Kidney epithelial cell (primary cell): Measurements from ENCODE around the gene ID1. TPM values are rescaled to one million over a fixed set of nuclear protein-coding genes. Genes with fewer than 3 reads are reported as not detected.

Experiments used
- DNase-seq: peaks from one replicate; pipeline ENCODE4 v3.0.0-alpha.2; 2010; ENCODE audit warnings: low read depth
- H3K27me3 ChIP-seq: 2 replicates; pipeline ENCODE4 v1.6.0; 2011; ENCODE audit warnings: low read length; ENCODE audit not compliant: control insufficient read depth, insufficient read depth
- H3K36me3 ChIP-seq: 2 replicates; pipeline ENCODE4 v1.5.1; 2011; ENCODE audit warnings: low read length; ENCODE audit not compliant: control insufficient read depth, insufficient read depth
- H3K4me3 ChIP-seq: 2 replicates; pipeline ENCODE4 v1.5.1; 2011; ENCODE audit warnings: low read depth, mild to moderate bottlenecking, control low read depth, low read length
- CTCF ChIP-seq: IDR thresholded peaks from 2 replicates; pipeline ENCODE4 v1.5.1; 2011; ENCODE audit warnings: mild to moderate bottlenecking, moderate library complexity, low read length, control low read depth, inconsistent platforms; ENCODE audit not compliant: insufficient read depth, poor library complexity, severe bottlenecking
- total RNA-seq: library from RNA; depleted of rRNA; stranded (reverse); fragments of >200 nt; gene quantifications from 2 replicates; pipeline ENCODE4 v1.2.3, GENCODE V29; 2015

Gene ID1
- 27.5 and 32.1 TPM in 2 replicates for total RNA-seq

GRCh38 chr20:31605031-31605901, at the start of gene ID1:
TSS of gene ID1 (plus strand) at chr20:31605289. CDS start at chr20:31605388, 99 bp downstream.
- Histone ChIP-seq H3K4me3 (peak within 1 kb of the TSS; percentile 86), H3K36me3 (no peaks in the 10 kb centered on the region), H3K27me3 (no peaks in the 10 kb centered on the region)
- DNase-seq: peak; percentile 73
- no peak for TF ChIP-seq CTCF

GRCh38 chr20:31559704-31560093, 45.4 kb upstream of the ID1 start:
- no peaks in the 10 kb centered on the region for H3K27me3 ChIP-seq
- DNase-seq: no peak
- H3K4me3 ChIP-seq: no peak overlapping the region
- TF ChIP-seq CTCF: no peak
- H3K36me3 ChIP-seq: peaks cover 2% of the 10 kb centered on the region

GRCh38 chr20:31560094-31560745, 44.9 kb upstream of the ID1 start:
- H3K4me3 ChIP-seq: no peak overlapping the region
- peaks cover 2% of the 10 kb centered on the region for H3K36me3 ChIP-seq
- DNase-seq: no peak
- peak; percentile 91 for TF ChIP-seq CTCF
- no peaks in the 10 kb centered on the region for H3K27me3 ChIP-seq

- no peak overlapping the region for H3K4me3 ChIP-seq
These were observed 44.1 kb upstream of the ID1 start for GRCh38 chr20:31560746-31561598.

GRCh38 chr20:31562241-31562640, 42.8 kb upstream of the ID1 start:
- TF ChIP-seq CTCF: no peak
- no peak for DNase-seq
- H3K36me3 ChIP-seq: peaks cover 3% of the 10 kb centered on the region
- no peaks in the 10 kb centered on the region for H3K27me3 ChIP-seq
- no peak overlapping the region for H3K4me3 ChIP-seq

More at GRCh38 chr20:31560746-31561598, 44.1 kb upstream of the ID1 start:
- no peak for TF ChIP-seq CTCF
- peak; percentile 94 for DNase-seq
- H3K27me3 ChIP-seq: no peaks in the 10 kb centered on the region
- H3K36me3 ChIP-seq: peaks cover 3% of the 10 kb centered on the region
